Cerebellar nuclear complex (tissue), 1 donor: ENCODE data around the gene XYLT1.
"Not testable (repeated sequence)": the region's sequence is repeated elsewhere in the genome, so short reads cannot be mapped to it uniquely, and the experiment has no call there.

Source experiments
- DNase-seq, 2 experiments: peaks; one replicate each; lab custom pipeline; 2025; lab: John Stamatoyannopoulos, UW

XYLT1 gene

GRCh38 chr16:17470908-17471718, at the start of gene XYLT1:
TSS of gene XYLT1 (minus strand) at chr16:17470960. CDS start at chr16:17470796, 164 bp downstream.
- no peak for DNase-seq

- DNase-seq: no peak
Measured at GRCh38 chr16:17520111-17520510, 49.4 kb upstream of the XYLT1 start.

GRCh38 chr16:17519101-17519955, 48.6 kb upstream of the XYLT1 start:
- no peak for DNase-seq

- no peak for DNase-seq
Measured at GRCh38 chr16:17518441-17518840, 47.7 kb upstream of the XYLT1 start.

- no peak for DNase-seq
Measured at GRCh38 chr16:17515421-17516210, 44.9 kb upstream of the XYLT1 start.

GRCh38 chr16:17512636-17513220, 42.0 kb upstream of the XYLT1 start:
- DNase-seq: no peak

GRCh38 chr16:17511340-17511739, 40.6 kb upstream of the XYLT1 start:
- no peak for DNase-seq

- DNase-seq: no peak
Measured at GRCh38 chr16:17510567-17510966, 39.8 kb upstream of the XYLT1 start.

GRCh38 chr16:17509194-17509593, 38.4 kb upstream of the XYLT1 start:
- no peak for DNase-seq

GRCh38 chr16:17508303-17508702, 37.5 kb upstream of the XYLT1 start:
- DNase-seq: no peak

- not testable (repeated sequence) for DNase-seq
Measured at GRCh38 chr16:17507516-17507915, 36.8 kb upstream of the XYLT1 start.

- DNase-seq: not testable (repeated sequence)
Measured at GRCh38 chr16:17505828-17506227, 35.1 kb upstream of the XYLT1 start.

GRCh38 chr16:17504050-17504449, 33.3 kb upstream of the XYLT1 start:
- no peak for DNase-seq

- no peak for DNase-seq
Measured at GRCh38 chr16:17503331-17503730, 32.6 kb upstream of the XYLT1 start.

- DNase-seq: no peak
Measured at GRCh38 chr16:17501321-17501720, 30.6 kb upstream of the XYLT1 start.

- DNase-seq: no peak
Measured at GRCh38 chr16:17499223-17499902, 28.6 kb upstream of the XYLT1 start.

- DNase-seq: no peak
Measured at GRCh38 chr16:17497648-17498047, 26.9 kb upstream of the XYLT1 start.

- no peak for DNase-seq
Measured at GRCh38 chr16:17496891-17497290, 26.1 kb upstream of the XYLT1 start.

GRCh38 chr16:17493012-17493411, 22.3 kb upstream of the XYLT1 start:
- no peak for DNase-seq

GRCh38 chr16:17491140-17491662, 20.4 kb upstream of the XYLT1 start:
- DNase-seq: no peak

- DNase-seq: no peak
Measured at GRCh38 chr16:17488506-17488905, 17.7 kb upstream of the XYLT1 start.
